Spleen (tissue), 7 donors: ENCODE results near the gene ACTN2.

Experiments used
- POLR2A ChIP-seq, 3 donors: fragments of 450-650 bp; IDR thresholded peaks; one replicate each; pipeline ENCODE4 v1.5.1; 2017; ENCODE audit warnings: antibody characterized with exemption in 3 of 3, mild to moderate bottlenecking in 1 of 3
- POLR2AphosphoS5 ChIP-seq, 3 donors: sonication (generic); formaldehyde crosslinking; IDR thresholded peaks; one replicate each; pipeline ENCODE4 v1.5.1; 2017; ENCODE audit warnings: antibody characterized with exemption in 3 of 3
- TF ChIP-seq, protein P1 (sequence below), 11 experiments: fragments of 200-600 bp in 7 of 11; fragments of 450-650 bp in 4 of 11; sonication (generic) in 4 of 11; IDR thresholded peaks in 8 of 11; conservative IDR thresholded peaks in 3 of 11; 1 replicate in 7 of 11; 2 replicates in 4 of 11; pipeline versions ENCODE4 v1.4.0 to v1.8.0; 2016 to 2021; ENCODE audit warnings: antibody characterized with exemption in 11 of 11, inconsistent platforms in 4 of 11, mild to moderate bottlenecking in 1 of 11
- donor health status: DM: no; HTN: no; CAD: no; lungs with moderate emphysema.
- donor health status: DM: no; HTN: no; CAD: no.
- donor health status: DM: no; HTN: no; CAD: no.

DNA sequence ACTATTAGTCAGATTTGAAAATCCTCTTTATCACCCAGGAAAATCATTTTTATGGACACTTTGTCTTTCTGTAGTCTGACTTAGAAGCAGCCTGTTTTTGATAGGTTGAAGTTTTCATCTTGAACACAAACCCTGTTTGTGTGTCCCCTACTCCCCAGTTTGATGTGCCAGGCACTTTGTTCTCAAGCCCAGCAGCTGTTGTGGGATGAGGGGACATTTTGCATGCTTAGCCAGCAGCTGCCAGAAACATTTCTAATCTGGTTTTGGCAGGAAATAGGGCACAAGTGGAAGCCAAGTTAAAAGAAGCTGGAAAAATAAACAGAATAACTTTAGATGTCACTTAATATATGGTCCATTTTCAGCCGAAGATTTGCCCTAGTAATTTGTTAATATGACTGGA lies 29.9 kb downstream of the ACTN2 start:
- no peak for TF ChIP-seq POLR2AphosphoS5 (IDR thresholded peaks at IDR 0.05)
- TF ChIP-seq POLR2A (IDR thresholded peaks at IDR 0.05) = no peak
- TF ChIP-seq, protein P1, sequence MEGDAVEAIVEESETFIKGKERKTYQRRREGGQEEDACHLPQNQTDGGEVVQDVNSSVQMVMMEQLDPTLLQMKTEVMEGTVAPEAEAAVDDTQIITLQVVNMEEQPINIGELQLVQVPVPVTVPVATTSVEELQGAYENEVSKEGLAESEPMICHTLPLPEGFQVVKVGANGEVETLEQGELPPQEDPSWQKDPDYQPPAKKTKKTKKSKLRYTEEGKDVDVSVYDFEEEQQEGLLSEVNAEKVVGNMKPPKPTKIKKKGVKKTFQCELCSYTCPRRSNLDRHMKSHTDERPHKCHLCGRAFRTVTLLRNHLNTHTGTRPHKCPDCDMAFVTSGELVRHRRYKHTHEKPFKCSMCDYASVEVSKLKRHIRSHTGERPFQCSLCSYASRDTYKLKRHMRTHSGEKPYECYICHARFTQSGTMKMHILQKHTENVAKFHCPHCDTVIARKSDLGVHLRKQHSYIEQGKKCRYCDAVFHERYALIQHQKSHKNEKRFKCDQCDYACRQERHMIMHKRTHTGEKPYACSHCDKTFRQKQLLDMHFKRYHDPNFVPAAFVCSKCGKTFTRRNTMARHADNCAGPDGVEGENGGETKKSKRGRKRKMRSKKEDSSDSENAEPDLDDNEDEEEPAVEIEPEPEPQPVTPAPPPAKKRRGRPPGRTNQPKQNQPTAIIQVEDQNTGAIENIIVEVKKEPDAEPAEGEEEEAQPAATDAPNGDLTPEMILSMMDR (IDR thresholded peaks at IDR 0.05 in 8 of 11, conservative IDR thresholded peaks at IDR 0.05 in 3 of 11) = no peak
